ENCODE measurements around the gene MVD. TPM values are rescaled to one million over a fixed set of nuclear protein-coding genes. Genes with fewer than 3 reads are reported as not detected.

Gene MVD
- total RNA-seq, 1 experiment from 2014 or later = 119 TPM

DNA sequence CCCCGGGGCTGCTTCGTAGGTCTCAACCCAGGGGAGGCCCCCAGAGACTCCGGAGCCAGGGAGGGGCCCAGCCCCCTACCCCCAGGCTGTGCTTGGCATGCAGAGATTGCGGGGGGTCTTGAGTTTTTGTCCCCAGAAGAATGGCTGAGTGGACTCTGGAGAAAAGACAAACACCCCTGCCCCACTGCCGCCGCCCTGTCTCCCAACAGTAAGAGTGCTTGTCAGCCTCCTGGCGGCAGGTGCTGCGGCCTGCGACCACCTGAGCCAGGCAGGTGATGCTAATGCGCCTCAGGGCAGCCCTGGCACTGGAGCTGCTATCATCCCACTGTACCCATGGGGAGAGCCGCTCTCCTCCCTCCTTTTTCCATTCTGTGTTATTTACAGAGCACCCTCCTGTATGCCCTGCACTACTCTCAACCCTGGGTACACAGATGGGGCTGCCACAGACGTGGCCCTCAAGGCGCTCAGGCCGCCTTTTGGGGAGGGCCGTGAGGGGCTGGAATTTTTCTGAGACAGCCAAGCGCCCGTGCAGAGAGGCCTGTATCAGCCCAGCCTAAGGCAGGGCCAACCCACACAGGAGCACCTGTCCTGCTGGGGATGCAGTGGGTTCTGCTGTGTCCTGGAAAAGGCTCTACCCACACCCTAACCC, 27.1 kb downstream of the MVD start:
- no peaks in the 10 kb centered on the region for H3K9me2 ChIP-seq (ENCODE audit: insufficient read depth)
- H3K27ac ChIP-seq (ENCODE audit: low read depth, low read length) = no peak overlapping the region
- CTCF ChIA-PET = no interaction called here
- no peak overlapping the region for H3K4me2 ChIP-seq (ENCODE audit: low read length)
- no peaks in the 10 kb centered on the region for H4K20me1 ChIP-seq (ENCODE audit: insufficient read depth)
- no peak for ATAC-seq
- no peaks in the 10 kb centered on the region for H3K9me3 ChIP-seq (ENCODE audit: control insufficient read depth in 1 of 2, insufficient read depth in 1 of 2, low read depth in 1 of 2, low read length in 2 of 2)
- TF ChIP-seq POLR2A (IDR thresholded peaks at IDR 0.05; ENCODE audit: borderline replicate concordance, extremely low read depth, insufficient read depth, insufficient read length) = no peak
- no peak for TF ChIP-seq FOSL1 (IDR thresholded peaks at IDR 0.05; ENCODE audit: low read depth)
- TF ChIP-seq CEBPB (IDR thresholded peaks at IDR 0.05; ENCODE audit: low read depth) = no peak
- TF ChIP-seq, protein P1, sequence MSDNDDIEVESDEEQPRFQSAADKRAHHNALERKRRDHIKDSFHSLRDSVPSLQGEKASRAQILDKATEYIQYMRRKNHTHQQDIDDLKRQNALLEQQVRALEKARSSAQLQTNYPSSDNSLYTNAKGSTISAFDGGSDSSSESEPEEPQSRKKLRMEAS (IDR thresholded peaks at IDR 0.05) = no peak
- no peak for TF ChIP-seq REST (IDR thresholded peaks at IDR 0.05; ENCODE audit: low read depth)
- no peak for TF ChIP-seq RAD21 (IDR thresholded peaks at IDR 0.05; ENCODE audit: low read depth)
- TF ChIP-seq TCF7L2 (IDR thresholded peaks at IDR 0.05; ENCODE audit: borderline replicate concordance, extremely low read depth, insufficient read depth, insufficient read length) = no peak
- no TSS peak for BruUV-seq (replicated peaks)
- H2AFZ ChIP-seq (ENCODE audit: low read depth, low read length, poor library complexity, severe bottlenecking) = no peak overlapping the region
- no peak overlapping the region for H3K4me3 ChIP-seq (replicated peaks in 1 of 2; ENCODE audit: low read depth in 1 of 2, low read length in 2 of 2)
- POLR2A ChIA-PET = no interaction called here
- H3K79me2 ChIP-seq (ENCODE audit: insufficient read depth, low read length) = no peaks in the 10 kb centered on the region
- peaks cover 7 to 32% of the 10 kb centered on the region in 2 experiments; a peak in 2 of 4 replicates for H3K4me1 ChIP-seq (ENCODE audit: control insufficient read depth in 1 of 2, insufficient read depth in 2 of 2, low read length in 2 of 2)
- no peaks in the 10 kb centered on the region for H3K27me3 ChIP-seq (ENCODE audit: insufficient read depth, low read length)
- DNase-seq (ENCODE audit: low read depth, low spot score) = no peak
- H3K9ac ChIP-seq (ENCODE audit: low read length) = no peak overlapping the region
- RAD21 ChIA-PET (ENCODE audit: low non-redundant PET in 1 of 2, low total read pairs in 2 of 2, uncharacterized antibody in 2 of 2, unreplicated experiment in 2 of 2) = interaction anchor here in 1 of 2 experiments (0.7 kb wide), 1 partner anchor 157 kb away, joined by 3 read pairs; no protein-coding TSS in a partner anchor
- H3K36me3 ChIP-seq (ENCODE audit: control insufficient read depth in 1 of 2, insufficient read depth in 2 of 2, low read length in 2 of 2) = peaks cover 14% of the 10 kb centered on the region in 2 experiments; a peak in 3 of 4 replicates
- intact Hi-C loops (cut with micrococcal nuclease) = no loop called here
